ENCODE results near the gene ZNF280B. TPM values are rescaled to one million over a fixed set of nuclear protein-coding genes. Genes with fewer than 3 reads are reported as not detected.

The ZNF280B gene
- total and polyA plus RNA-seq, 9 of the 15 experiments (the other 6 are each of a cell fraction or from before 2014, with no cell fraction given) = 7.7 to 29.9 (median 20.0) TPM

GRCh38 chr22:22460635-22461034 is 47.9 kb downstream of the ZNF280B start (continued):
- no peak for TF ChIP-seq FOXP4 (CRISPR knock-in tag; IDR thresholded peaks at IDR 0.05; ENCODE audit: borderline replicate concordance)
- TF ChIP-seq ESRRA (IDR thresholded peaks at IDR 0.05; ENCODE audit: borderline replicate concordance, low read depth) = no peak
- TF ChIP-seq MLLT1 (IDR thresholded peaks at IDR 0.05) = no peak
- no peak for TF ChIP-seq NFYB (IDR thresholded peaks at IDR 0.05; ENCODE audit: extremely low read depth, insufficient read length)
- TF ChIP-seq MTA1 (IDR thresholded peaks at IDR 0.05; ENCODE audit: borderline replicate concordance) = no peak
- no peak for TF ChIP-seq U2AF2 (optimal IDR thresholded peaks at IDR 0.05; ENCODE audit: low read depth, low read length)
- TF ChIP-seq CTCFL (IDR thresholded peaks at IDR 0.05; ENCODE audit: borderline replicate concordance, insufficient read depth, low read depth, low read length, poor library complexity, severe bottlenecking) = no peak
- no peak for TF ChIP-seq SIRT6 (IDR thresholded peaks at IDR 0.05; ENCODE audit: low read depth, low read length)
- peak; percentile 61; the same call in 1 of the 2 replicates for TF ChIP-seq SMAD3 (CRISPR knock-in tag; conservative IDR thresholded peaks at IDR 0.05)
- TF ChIP-seq ZNF644 (tag; IDR thresholded peaks at IDR 0.05; ENCODE audit: low read depth) = no peak
- TF ChIP-seq HEY1 (CRISPR knock-in tag; IDR thresholded peaks at IDR 0.05; ENCODE audit: borderline replicate concordance) = no peak
- TF ChIP-seq NR2C2 (CRISPR knock-in tag; IDR thresholded peaks at IDR 0.05) = no peak
- TF ChIP-seq NR2C2 (tag; IDR thresholded peaks at IDR 0.05) = no peak
- TF ChIP-seq GATAD2B (IDR thresholded peaks at IDR 0.05; ENCODE audit: borderline replicate concordance) = no peak
- TF ChIP-seq ZNF277 (CRISPR knock-in tag; IDR thresholded peaks at IDR 0.05; ENCODE audit: borderline replicate concordance) = peak; percentile 68; the same call in 1 of the 2 replicates
- TF ChIP-seq RBFOX2 (IDR thresholded peaks at IDR 0.05; ENCODE audit: low read depth, low read length) = no peak
- no peak for TF ChIP-seq NCOA1 (IDR thresholded peaks at IDR 0.05; ENCODE audit: low read depth)
- TF ChIP-seq ZBTB5 (IDR thresholded peaks at IDR 0.05) = no peak
- no peak for TF ChIP-seq CEBPB (tag; IDR thresholded peaks at IDR 0.05)
- TF ChIP-seq ZNF316 (IDR thresholded peaks at IDR 0.05) = no peak

Data from K562 (cell line).